Muscle layer of duodenum (tissue), 2 donors: ENCODE measurements around the gene PSMD14.
"Not testable (repeated sequence)": the region's sequence is repeated elsewhere in the genome, so short reads cannot be mapped to it uniquely, and the experiment has no call there.

ENCODE experiments used
- H3K27ac ChIP-seq: one replicate; pipeline ENCODE4 v1.7.0; 2013; ENCODE audit warnings: mild to moderate bottlenecking, low read length
- H3K27me3 ChIP-seq: one replicate; pipeline ENCODE4 v1.7.0; 2013; ENCODE audit warnings: low read depth, mild to moderate bottlenecking, control low read depth, low read length
- H3K36me3 ChIP-seq, 2 donors: one replicate each; pipeline ENCODE4 v1.7.0; 2013; ENCODE audit warnings: low read length in 2 of 2, control low read depth in 1 of 2, mild to moderate bottlenecking in 1 of 2; ENCODE audit not compliant: insufficient read depth in 2 of 2, control insufficient read depth in 1 of 2
- H3K4me1 ChIP-seq, 2 donors: one replicate each; pipeline ENCODE4 v1.7.0; 2013; ENCODE audit warnings: low read length in 2 of 2, mild to moderate bottlenecking in 2 of 2, control low read depth in 1 of 2, moderate library complexity in 1 of 2; ENCODE audit not compliant: insufficient read depth in 2 of 2, control insufficient read depth in 1 of 2
- H3K4me3 ChIP-seq, 2 donors: one replicate each; pipeline ENCODE4 v1.7.0; 2013; ENCODE audit warnings: low read length in 2 of 2, low read depth in 1 of 2, mild to moderate bottlenecking in 1 of 2
- H3K9me3 ChIP-seq, 2 donors: one replicate each; pipeline ENCODE4 v1.7.0; 2013; ENCODE audit warnings: low read length in 2 of 2, control low read depth in 1 of 2, mild to moderate bottlenecking in 1 of 2; ENCODE audit not compliant: control insufficient read depth in 1 of 2
- donor health status: healthy.

The PSMD14 gene

DNA sequence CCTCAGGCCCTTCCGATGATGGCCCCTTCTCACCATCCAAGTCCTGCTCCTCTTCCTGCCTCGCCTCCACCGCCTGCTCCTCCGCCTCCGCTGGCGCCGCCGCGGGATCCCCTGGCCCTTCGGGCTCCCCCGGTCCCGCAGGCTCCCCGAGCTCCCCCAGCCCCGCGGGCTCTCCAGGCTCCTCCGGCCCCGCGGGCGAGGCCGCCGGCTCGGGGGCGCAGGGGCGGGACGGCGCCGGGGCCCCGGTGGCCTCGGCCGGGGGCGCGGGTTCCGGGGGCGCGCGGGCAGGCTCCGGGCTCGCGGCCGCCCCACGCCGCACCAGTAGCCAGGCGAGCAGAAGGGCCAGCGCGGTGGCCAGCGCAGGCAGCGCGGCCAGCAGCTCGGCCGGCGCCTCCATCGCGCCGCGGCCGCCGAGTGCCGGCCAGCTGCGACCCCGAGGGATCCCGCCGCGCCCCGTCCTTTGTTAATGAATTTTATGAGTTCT is 32.7 kb downstream of the PSMD14 start:
- H3K4me3 ChIP-seq, H3K36me3 ChIP-seq, H3K9me3 ChIP-seq, H3K4me1 ChIP-seq, H3K27me3 ChIP-seq, H3K27ac ChIP-seq: not testable (repeated sequence)

DNA sequence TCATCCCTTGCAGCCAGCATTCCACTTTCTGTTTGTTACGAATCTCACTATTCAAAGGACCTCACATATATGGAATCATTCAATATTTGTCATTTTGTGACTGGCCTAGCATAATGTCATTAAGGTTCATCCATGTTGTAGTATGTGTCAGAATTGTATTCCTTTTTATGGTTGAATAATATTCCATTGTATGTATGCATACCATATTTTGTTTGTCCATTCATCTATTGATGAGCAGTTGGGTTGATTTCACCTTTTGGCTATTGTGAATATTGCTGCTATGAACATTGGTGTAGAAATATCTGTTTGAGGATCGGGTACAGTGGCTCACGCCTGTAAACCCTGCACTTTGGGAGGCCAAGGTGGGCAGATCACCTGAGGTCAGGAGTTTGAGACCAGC is 35.0 kb downstream of the PSMD14 start:
- no peaks in the 10 kb centered on the region for H3K4me1 ChIP-seq
- H3K36me3 ChIP-seq = no peaks in the 10 kb centered on the region
- no peak overlapping the region for H3K4me3 ChIP-seq
- H3K27ac ChIP-seq = no peak overlapping the region
- no peaks in the 10 kb centered on the region for H3K9me3 ChIP-seq
- H3K27me3 ChIP-seq = no peaks in the 10 kb centered on the region

DNA sequence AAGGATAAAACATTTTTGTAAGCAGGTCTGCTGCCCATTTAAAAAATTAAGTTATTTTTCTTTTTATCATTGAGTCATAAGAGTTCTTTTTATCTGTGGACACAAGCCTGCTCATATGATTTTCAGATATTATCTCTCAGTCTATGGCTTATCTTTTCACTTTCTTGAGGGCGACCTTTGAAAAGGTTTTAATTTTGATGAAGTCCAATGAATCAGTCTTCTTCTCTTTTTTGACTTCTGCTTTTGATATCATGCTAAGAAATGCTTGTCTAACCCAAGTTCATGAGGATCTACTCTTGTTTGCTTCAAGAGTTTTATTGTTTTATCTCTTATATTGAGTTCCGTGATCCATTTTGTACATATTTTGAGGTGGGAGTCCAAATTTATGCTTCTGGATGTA is 36.5 kb downstream of the PSMD14 start:
- Histone ChIP-seq H3K36me3 (no peaks in the 10 kb centered on the region), H3K9me3 (no peaks in the 10 kb centered on the region), H3K4me1 (no peaks in the 10 kb centered on the region), H3K27ac (no peak overlapping the region), H3K4me3 (no peak overlapping the region), H3K27me3 (no peaks in the 10 kb centered on the region)

DNA sequence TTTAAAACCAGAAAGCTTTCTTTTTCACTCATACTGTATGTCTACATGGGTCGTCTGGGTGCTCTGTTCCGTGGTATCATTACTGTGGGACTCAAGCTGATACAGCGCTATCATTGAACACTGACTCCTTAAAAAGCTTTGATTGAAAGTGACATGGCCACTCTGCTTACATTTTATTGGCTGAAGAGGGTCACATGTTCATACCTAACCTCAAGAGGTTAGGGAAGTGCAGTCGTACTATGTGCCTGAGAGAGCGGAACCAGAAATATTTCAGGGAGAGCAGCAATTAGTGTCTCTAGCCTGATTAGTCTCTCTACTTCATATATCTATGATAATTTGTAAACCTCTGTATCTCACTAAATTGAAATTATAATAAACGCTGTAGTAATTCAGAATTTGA is 43.5 kb downstream of the PSMD14 start:
- H3K9me3 ChIP-seq = no peaks in the 10 kb centered on the region
- H3K36me3 ChIP-seq = no peaks in the 10 kb centered on the region
- H3K4me1 ChIP-seq = peaks cover 0 to 5% of the 10 kb centered on the region in 2 donors
- no peak overlapping the region for H3K27ac ChIP-seq
- H3K27me3 ChIP-seq = no peaks in the 10 kb centered on the region
- H3K4me3 ChIP-seq = no peak overlapping the region

DNA sequence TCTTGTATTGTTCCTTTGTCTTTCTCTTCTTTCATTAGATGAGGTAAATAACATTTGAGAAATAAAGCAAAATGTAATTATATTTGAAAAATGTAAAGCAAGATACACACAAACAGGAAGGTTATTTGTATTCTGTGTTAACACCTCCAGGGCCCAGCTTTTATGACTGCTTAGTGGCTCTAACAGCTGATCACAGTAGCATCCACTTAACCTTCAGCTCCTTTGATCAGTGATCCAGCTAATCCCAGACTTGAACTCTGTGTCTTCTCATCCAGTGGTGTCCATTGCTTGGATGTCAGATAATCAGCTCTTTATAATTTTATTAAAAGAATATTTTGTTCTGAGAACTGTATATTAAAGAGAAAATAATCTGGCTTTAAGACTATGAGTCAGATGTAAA is 44.5 kb downstream of the PSMD14 start:
- no peak overlapping the region for H3K4me3 ChIP-seq
- no peaks in the 10 kb centered on the region for H3K9me3 ChIP-seq
- no peaks in the 10 kb centered on the region for H3K27me3 ChIP-seq
- H3K36me3 ChIP-seq = no peaks in the 10 kb centered on the region
- H3K27ac ChIP-seq = no peak overlapping the region
- peaks cover 0 to 5% of the 10 kb centered on the region in 2 donors for H3K4me1 ChIP-seq

DNA sequence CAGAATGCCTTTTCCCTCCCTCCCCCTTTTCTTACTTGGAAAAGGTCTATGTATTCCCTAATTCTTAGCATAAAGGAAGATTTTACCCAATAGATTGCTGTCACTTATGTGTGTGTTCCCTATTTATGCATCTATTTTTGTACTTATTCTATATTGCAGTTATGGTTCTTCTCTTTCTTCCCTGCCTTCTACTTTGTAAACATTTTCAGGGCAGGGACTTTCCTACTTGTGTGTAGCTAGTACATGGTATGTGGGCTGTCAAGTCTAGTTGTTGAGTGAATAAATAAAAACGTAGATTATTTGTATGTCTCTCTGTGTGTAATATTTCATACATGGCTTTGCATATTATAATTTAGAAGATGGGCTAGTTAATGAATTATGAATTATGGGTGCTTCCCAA is 45.3 kb downstream of the PSMD14 start:
- Histone ChIP-seq H3K4me1 (peaks cover 0 to 5% of the 10 kb centered on the region in 2 donors), H3K4me3 (no peak overlapping the region), H3K27ac (no peak overlapping the region), H3K27me3 (no peaks in the 10 kb centered on the region), H3K9me3 (no peaks in the 10 kb centered on the region), H3K36me3 (no peaks in the 10 kb centered on the region)

DNA sequence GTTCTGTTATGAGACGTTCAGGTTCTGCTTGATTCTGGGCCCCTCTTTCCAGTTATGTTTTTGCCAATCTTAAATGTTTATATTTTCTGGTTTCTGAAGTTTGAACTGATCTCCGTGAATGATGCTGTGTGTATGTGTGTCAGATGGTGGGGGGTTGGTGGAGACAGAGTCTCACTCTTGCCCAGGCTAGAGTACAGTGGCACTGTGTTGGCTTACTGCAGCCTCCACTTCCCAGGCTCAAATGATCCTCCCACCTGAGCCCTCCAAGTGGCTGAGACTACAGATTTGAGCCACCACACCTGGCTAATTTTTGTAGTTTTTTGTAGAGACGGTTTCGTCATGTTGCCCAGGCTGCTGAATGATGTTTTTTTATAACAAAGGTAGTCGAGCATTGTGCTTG is 45.9 kb downstream of the PSMD14 start:
- Histone ChIP-seq H3K4me3 (no peak overlapping the region), H3K27ac (no peak overlapping the region), H3K27me3 (no peaks in the 10 kb centered on the region), H3K36me3 (no peaks in the 10 kb centered on the region), H3K9me3 (no peaks in the 10 kb centered on the region), H3K4me1 (peaks cover 0 to 5% of the 10 kb centered on the region in 2 donors)

DNA sequence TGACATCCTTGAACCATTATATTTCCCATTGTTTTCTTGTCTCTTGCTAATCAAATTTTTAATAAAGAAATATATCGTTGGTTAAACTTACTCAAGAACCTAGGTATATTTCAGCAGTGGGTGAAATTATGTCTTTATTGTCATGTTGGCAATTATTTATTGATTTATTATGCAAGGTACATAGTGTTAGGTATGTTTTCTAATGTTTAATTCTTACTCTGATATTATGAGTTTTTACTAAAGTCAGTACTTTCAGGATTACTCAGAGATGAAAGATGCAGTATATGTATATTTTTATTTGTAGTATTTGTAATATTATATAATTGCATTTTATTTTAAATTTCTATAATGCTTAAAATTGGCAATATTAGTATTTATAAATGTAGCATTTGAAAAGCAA is 46.9 kb downstream of the PSMD14 start:
- peaks cover 0 to 5% of the 10 kb centered on the region in 2 donors for H3K4me1 ChIP-seq
- H3K27ac ChIP-seq = no peak overlapping the region
- no peak overlapping the region for H3K4me3 ChIP-seq
- H3K27me3 ChIP-seq = no peaks in the 10 kb centered on the region
- H3K9me3 ChIP-seq = no peaks in the 10 kb centered on the region
- H3K36me3 ChIP-seq = no peaks in the 10 kb centered on the region

DNA sequence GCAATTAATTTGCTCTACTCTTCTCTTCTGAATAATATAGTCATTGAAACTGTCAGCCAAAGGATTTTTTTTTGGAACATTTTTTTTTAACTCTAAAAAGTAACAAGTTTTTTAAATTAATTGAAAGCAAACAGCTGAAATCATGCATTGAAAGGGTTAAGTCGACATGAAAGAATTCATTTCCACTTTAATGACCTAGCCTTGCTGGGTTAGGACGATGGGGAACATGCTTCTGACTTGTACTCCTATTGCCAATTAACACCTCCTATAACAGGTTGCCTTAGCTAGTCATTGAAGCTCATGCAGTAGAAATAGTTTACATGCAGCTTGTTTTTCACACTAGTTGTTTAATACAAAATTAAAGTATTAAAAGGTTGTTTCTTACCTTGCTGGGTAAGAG is 47.8 kb downstream of the PSMD14 start:
- Histone ChIP-seq H3K27ac (no peak overlapping the region), H3K4me3 (no peak overlapping the region), H3K9me3 (no peaks in the 10 kb centered on the region), H3K36me3 (no peaks in the 10 kb centered on the region), H3K4me1 (peaks cover 0 to 5% of the 10 kb centered on the region in 2 donors), H3K27me3 (no peaks in the 10 kb centered on the region)

DNA sequence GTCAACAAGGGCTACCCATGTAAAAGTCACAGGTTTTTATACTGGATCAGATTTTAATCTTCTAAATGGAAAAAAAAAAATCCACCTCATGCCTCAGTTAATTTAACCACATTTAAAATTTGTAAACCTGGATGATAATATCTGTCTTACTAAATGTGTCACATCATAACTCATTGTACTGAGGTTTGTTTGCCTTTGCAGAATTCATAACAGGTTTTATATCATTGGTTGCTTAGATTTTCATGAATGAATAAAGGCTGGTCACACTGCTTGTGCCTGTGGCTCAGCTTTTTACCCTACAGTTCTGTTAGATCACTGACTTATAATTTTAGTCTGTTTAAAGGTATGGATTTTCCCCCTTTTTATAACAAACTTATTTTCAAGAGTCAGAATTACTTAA is 48.9 kb downstream of the PSMD14 start:
- H3K27me3 ChIP-seq = no peaks in the 10 kb centered on the region
- H3K36me3 ChIP-seq = no peaks in the 10 kb centered on the region
- no peak overlapping the region for H3K27ac ChIP-seq
- peaks cover 0 to 5% of the 10 kb centered on the region in 2 donors for H3K4me1 ChIP-seq
- H3K9me3 ChIP-seq = peaks cover under 1 to 2% of the 10 kb centered on the region in 2 donors
- H3K4me3 ChIP-seq = no peak overlapping the region

DNA sequence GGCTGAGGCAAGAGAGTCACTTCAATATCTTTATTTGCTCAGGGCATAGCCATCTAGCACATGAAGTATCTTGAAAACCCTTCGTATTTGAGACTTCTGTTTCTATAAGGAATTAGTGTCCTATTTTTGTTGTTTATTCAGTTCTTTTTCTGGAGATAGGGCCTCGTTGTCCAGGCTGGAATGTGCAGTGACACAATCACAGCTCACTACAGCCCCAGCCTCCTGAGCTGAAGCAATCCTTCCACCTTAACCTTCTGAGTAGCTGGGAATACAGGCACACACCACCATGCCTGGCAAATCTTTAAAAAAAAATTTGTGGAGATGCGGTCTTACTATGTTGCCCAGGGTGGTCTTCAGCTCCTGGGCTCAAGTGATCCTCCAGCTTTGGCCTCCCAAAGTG is 50.6 kb downstream of the PSMD14 start:
- Histone ChIP-seq H3K36me3 (no peaks in the 10 kb centered on the region), H3K27me3 (no peaks in the 10 kb centered on the region), H3K4me1 (no peaks in the 10 kb centered on the region), H3K27ac (no peak overlapping the region), H3K9me3 (peaks cover 9 to 10% of the 10 kb centered on the region in 2 donors), H3K4me3 (no peak overlapping the region)

DNA sequence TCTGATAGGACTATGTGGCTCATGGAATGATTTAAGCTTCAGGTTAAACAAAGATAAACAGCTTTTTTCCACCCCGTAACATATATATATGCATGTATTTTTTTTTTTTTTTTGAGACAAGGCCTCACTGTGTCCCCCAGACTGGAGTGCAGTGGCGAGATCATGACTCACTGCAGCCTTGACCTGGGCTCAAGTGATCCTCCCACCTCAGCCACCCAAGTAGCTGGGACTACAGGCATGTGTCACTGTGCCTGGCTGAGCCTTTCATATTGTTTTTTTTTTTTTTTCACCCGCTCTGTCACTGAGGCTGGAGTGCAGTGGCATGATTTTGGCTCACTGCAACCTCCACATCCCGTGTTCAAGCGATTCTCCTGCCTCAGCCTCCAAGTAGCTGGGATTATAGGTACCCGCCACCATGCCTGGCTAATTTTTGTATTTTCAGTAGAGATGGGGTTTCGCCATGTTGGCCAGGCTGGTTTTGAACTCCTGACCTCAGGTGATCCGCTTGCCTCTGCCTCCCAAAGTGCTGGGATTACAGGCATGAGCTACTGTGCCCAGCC is 52.0 kb downstream of the PSMD14 start:
- H3K27me3 ChIP-seq = not testable (repeated sequence)

More for the DNA sequence above, 52.0 kb downstream of the PSMD14 start:
- not testable (repeated sequence) for H3K4me3 ChIP-seq, H3K36me3 ChIP-seq, H3K27ac ChIP-seq, H3K4me1 ChIP-seq
- peaks cover 9 to 10% of the 10 kb centered on the region in 2 donors for H3K9me3 ChIP-seq
